SKM-1 treated with dmso at 0.1 percent for 144 hours (cell line): ENCODE data around the gene TAF15.

ENCODE experiments used
- DNase-seq: peaks from one replicate; lab custom pipeline; 2025; ENCODE audit not compliant: unreplicated experiment; lab: John Stamatoyannopoulos, UW

TAF15 gene

DNA sequence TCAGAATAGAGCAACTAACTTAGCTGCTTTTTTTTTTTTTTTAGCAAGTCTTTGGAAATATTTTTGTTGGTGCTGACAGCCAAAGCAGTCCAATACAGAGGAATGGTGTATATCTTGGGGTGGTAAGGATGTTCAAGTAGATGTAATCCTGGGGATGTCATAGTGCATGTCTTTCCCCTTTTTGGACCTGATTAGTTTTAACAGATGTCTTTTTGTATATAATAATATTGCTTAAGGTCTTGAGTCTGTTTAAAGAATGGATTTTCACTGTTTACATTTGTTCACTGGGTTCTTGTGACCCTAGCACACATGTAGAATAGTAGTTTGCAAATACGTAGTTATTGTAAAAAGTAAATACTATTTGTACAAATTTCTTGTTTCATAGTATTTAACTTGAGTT, 7.9 kb downstream of the TAF15 start:
- DNase-seq = no peak

DNA sequence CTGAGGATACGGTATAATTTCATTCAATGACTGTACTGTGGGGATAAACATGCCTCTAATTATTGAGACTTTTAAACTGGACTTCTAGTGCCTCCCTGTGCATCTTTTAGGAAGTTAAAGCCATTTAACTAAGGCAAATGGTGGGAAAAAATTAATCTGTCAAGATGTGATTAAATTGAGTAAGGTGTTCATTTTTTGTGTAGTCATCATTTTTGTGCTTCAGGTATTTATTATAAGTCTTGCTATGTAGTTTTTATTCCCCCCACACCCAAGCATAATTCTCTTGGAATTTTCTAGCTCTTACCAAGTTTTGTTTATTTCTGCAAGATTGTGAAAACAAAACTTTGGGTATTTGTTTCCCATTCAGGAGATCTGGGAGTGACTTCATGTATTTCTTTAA, 10.2 kb downstream of the TAF15 start:
- DNase-seq = no peak

DNA sequence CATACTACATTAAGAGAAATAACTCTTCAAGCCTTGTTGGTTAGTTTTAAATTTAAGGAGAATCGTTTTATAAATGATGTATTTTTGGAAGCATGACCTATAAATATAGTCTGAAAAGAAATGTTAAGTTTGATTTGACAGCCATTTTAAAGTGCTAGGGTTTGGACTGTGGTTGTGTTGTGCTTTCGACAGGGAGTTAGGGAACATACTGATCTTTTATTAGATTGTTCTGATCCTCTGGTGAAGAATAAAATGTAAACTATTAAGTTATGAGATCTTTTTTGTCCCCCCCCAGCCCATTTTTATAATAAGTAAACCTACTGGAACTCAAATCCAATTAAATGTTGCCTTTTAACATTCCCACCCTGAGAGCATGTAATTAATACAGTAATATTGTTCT, 12.0 kb downstream of the TAF15 start:
- DNase-seq = no peak

DNA sequence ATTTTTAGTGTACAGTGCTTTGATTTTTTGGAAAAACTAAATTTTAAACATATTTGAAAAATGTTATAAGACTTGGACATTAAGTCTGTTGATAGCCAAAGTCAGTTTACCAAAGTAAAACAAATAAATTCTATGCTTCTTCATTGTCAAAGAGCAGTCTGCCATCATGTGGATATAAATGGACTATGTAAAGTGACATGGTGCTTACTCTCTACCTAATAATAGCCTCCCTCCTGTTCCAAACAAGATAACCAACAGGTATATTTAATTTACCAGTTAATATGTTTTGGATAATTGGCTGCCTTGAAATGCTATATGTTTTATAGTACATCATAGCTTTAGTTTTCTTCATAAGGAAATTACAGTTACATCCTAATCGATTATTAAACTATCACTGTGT, 15.9 kb downstream of the TAF15 start:
- DNase-seq = no peak

DNA sequence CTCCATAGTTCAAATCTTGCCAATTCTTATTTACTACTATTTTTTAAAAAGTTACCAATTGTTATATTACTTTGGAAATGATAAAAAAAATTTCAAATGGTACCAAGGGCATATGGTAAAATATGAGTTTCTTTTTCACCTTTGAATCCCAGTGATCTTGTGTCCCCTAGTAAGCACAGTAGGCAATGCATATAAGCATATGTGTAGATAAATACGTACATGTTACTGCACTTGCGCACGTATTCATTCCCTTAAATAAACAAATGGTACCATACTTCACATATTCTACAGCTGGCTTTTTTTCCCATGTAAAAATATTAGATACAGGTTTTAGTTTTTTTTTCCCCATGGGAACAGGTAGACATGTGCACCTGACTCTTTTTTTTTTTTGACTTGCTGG, 31.8 kb downstream of the TAF15 start:
- no peak for DNase-seq

DNA sequence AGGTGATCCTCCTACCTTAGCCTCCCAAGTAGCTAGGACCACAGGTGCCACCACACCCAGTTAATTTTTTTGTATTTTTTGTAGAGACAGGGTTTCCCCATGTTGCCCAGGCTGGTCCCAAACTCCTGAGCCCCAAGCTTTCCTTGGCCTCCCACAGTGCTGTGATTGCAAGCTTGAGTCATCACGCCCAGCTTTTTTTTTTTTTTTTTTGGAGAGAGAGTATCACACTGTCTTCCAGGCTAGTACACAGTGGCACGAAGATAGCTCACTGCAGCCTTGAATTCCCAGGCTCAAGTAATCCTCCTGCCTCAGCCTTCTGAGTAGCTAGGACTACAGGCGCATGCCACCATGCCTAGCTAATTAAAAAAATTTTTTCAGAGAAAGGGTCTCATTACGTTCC, 32.2 kb downstream of the TAF15 start:
- no peak for DNase-seq

DNA sequence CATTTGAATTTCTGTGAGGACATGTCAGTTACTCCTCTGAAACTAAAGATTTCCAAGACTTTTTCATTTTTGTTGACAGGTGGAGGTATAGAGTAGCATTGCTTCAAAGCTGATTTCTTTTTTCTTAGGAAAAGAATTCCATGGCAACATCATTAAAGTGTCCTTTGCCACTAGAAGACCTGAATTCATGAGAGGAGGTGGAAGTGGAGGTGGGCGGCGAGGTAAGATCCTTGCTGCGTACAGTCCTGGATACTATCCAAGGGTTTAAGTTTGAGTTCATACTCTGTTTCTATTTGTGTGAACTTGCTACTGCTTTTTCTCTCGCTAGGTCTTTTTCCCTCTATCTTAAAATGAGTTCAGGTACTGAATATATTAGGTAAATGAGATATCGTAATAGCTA, 33.0 kb downstream of the TAF15 start:
- no peak for DNase-seq

DNA sequence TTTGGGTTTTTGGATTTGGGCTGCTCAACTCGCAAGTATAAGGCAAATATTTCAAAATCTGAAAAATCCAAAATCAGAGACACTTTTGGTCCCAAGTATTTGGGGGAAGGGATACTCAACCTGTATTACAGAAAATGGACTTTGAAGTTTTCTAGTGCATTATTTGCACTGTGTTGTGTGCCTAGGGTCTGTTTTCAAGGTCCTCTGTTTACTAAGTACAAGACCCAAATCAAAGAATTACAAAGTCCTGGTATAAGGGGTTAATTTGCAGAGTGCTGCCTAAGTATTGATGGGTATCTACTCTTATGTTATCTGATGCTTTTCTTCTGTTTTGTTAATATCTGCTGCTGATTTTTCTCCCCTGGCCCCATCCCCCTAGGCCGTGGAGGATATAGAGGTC, 34.4 kb downstream of the TAF15 start:
- DNase-seq = no peak

DNA sequence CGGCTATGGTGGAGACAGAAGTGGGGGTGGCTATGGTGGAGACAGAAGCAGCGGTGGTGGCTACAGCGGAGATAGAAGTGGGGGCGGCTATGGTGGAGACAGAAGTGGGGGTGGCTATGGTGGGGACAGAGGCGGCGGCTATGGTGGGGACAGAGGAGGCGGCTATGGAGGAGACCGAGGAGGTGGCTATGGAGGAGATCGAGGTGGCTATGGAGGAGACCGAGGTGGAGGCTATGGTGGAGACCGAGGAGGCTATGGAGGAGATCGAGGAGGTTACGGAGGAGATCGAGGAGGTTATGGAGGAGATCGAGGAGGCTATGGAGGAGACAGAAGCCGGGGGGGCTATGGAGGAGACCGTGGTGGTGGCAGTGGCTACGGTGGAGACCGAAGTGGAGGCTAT, 35.3 kb downstream of the TAF15 start:
- no peak for DNase-seq

DNA sequence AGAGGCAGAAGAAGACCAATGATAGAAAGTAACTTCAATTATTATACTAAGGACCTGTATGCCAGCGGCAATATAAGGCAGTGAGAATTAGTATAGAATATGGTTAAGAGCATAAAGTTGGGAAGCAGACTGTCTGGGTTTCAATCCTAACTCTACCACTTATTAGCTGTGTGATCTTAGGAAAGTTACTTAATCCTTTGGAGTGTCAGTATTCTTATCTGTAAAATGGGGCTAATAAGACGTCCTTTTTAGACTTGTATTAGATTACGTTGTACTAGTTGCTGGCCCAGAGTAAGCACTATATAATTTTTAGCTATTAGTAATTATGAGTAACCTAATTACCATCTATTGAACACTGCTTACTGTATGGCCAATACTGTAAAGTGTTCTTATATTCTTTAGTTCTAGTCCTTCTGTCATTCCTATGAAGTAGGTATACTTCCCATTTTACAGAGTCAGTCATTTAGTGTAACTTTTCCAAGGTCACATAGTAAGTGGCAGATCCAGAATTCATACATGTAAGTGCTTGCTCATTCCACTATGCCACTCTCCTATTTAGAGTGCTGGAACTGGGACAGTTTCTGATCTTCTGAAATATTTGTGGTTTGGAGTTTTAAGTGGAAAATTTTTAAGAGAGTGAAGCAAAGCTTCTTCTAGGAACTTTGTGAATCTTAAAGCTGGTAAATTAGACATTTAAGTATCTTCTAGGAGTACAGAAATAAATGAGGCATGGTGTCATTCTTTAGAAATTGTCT, 36.9 kb downstream of the TAF15 start:
- DNase-seq = no peak

DNA sequence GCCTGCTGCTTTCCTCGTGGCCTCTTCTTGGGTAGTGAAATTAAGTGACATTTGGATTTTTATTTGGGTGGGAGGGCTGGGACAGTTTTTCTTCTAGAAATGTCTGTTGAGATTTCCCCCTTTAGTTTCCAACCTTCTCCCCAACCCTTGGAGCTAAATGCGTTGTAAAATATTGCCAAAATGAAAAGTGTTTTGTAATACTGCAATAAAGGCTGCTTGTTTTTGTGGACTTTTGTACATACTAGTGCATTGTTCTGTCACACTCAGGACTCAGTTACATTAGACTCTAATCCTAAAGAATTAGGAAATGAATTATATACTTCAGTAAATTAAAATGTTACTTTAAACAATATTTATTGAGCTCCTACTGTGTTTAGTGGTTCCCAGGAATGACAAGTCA, 37.7 kb downstream of the TAF15 start:
- no peak for DNase-seq

DNA sequence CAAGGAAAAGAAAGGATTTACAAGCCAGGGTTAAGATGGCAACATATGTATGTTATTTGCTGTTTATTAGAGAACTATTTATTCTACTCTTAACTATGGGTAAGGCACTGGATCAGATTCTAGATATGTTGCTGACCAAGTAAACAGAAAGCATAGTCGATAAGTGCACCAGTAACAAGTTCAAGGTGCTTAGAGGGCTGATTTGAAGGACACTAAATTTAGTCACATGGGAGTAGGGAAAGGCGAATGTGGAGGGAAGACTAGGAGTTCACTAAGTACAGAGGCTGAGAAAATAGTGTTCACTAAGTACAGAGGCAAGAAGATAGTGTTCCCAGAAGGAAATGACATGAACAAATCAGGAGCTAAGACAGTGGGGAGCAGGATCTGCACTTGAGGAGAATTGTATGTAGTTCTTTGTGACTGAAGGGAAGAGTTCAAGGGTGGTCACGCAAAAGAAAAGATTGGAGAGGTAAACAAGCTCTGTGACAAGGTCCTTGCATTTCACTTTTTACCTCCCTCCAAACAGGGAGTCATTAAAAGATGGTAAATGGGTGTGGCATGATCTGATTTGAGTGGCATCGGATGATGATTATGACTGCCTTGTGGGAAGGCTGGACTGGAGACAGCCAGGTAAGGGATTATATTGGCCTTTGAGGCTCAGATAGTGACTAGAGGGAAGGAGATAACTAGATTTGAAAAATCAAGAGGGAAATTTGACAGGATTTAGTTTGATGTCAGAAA, 38.5 kb downstream of the TAF15 start:
- no peak for DNase-seq

DNA sequence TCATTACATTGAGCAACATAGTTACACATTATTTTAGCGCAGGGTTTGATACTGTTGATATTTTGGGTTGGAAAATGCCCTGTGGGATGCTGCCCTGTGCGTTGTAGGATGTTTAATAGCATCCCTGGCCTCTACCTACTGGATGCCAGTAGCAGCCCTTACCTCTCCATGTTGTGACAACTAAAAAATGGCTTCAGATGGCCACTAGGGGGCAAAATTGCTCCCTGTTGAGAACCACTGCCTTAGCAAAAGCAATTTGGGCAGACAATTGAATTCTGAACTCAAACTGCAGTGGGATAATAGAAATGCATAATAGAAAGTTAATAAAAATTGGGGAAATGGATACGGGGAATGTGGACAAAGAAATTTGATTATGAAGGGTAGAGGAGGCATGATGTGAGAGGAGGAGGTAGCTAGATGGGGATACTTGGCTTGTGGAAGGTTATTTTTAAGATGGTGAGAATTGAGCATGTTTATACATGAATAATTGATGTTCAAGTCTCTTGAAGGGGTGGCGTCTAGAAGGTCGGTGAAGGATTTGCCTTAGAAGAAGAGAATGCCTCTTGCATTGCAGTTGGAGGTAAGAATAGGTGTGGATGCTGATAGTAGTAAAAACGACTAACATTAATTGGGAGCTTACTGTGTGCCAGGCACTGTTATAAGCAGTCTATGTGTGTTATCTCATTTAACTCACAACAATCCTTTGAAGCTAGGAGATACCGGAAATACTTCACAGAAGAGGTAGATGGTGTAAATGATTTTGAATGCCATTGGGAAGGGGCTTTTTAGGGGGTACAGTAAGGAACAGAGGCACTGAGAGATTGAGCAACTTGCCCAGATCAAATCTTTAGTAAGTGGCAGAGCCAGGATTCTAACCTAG, 40.4 kb downstream of the TAF15 start:
- peak; percentile 56 for DNase-seq

DNA sequence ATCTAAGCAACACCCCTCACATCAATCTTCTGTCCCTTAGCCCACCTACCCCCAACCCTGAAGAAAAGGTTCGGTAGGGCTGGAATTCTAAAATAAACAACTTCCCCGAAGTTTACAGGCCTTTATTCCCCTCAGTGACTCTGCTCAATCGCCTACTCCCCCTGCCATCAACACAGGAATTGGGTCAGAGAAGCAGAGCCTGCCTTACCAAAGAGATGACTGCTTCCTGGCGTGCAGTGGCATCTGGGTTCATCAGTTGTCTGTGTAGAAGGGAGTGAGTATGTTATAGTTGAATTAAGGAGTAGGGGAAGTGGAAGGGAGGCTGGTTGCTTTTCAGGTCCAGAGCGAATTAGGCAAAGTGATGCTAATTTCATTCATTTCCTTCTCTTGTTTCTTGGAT, 46.7 kb downstream of the TAF15 start:
- DNase-seq = no peak

DNA sequence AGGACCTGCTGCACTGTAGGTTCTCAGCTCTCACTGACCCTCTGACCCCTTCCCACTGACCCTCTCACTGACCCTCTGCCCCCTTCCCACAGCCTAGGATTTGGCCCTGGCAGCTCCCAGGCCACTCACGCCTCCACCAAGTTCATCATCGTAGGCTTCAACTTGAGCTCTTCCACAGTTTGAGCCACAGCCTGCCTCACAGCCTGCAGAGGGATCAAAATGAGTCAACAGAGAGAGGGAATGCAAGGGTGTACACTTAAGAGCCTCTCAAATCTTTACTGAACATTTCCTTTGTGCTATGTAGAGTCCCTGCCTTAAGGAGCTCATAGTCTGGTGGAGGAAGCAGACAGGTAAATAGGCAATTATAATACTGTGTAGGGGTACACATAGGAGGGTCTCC, 47.3 kb downstream of the TAF15 start:
- no peak for DNase-seq

DNA sequence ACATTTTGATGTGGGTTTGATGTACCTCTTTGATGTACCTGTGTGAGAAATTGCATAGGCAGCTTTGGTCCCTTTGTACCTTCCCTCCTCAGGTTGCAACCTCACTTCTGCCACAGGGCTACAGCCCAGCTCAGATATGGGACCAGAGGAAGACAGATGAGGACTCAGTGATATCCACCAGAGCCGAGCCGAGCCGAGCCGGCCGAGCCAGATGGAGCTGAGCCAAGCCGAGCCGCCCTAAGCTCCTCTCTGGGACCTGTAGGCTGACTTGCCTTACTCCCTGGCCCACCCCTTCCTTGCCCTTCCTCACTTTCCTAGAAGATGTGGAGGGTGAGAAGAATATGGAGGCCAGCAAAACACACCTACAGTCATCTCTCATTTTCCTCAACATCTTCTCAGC, 55.6 kb downstream of the TAF15 start:
- DNase-seq = no peak

DNA sequence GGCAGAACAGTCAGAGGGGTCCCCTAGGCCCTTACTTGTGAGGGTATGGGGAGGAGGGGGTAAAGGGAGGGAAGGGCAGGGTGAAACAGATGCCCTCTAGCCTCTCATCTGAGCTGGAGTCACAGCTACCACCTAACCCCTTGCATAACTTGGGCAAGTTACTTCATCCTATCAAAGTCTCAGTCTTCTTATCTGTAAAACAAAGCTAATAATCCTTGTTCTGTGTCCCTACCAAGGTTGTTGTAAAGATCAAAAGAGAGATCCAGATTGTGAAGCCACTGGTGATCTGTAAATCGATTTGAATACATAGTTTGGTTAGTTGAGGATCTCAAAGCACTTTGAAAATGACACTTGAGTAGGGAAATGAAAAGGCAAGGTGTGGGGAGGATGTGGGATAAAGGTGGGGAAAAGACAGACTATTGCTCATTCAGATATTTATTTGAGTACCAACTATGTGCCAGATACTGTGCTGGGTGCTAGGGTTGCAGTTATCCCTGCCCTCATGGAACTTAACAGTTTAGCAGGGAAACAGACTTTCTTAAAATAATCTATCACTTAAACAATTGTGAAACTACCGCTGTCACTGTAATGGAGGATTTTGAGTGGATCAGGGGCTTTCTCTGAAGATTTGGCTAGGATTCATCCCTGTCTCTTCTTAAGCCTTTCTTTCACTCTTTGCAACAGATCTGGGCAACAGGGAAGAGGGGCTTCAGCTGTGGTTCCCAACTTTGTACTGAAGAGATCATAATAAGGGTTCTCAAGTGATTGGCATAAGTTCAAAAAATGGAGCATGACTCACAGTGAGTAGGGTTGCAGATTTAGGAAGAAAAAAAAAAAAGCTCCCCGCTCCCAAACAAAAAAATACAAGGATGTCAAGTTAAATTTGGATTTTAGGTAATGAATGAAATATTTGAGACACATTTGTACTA, 56.4 kb downstream of the TAF15 start:
- no peak for DNase-seq

DNA sequence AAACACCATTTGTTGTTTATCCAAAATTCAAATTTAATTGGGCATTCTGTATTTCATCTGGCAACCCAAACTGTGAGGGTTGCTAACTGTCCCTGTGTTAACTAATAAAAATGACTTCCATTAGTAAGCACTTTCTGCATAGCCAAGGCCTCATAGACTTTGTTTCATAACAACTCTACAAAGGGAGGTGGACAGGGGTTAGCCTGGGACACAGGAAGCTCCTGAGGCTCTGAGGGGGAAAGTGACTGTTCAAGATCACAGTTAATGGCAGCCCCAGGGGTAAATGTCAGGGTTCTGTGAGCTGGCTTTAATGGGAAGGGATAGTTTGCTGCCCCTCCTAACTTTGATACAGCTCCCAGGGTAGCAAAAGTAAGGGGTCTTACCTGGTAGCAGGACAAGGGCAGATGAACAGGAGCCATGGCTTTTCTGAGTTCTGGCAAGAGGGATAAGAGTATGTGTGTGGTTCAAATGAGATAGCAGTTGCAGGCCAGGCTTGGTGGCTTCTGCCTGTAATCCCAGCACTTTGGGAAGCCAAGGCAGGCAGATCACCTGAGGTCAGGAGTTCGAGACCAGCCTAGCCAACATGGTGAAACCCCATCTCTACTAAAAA, 57.2 kb downstream of the TAF15 start:
- peak; percentile 51 for DNase-seq

DNA sequence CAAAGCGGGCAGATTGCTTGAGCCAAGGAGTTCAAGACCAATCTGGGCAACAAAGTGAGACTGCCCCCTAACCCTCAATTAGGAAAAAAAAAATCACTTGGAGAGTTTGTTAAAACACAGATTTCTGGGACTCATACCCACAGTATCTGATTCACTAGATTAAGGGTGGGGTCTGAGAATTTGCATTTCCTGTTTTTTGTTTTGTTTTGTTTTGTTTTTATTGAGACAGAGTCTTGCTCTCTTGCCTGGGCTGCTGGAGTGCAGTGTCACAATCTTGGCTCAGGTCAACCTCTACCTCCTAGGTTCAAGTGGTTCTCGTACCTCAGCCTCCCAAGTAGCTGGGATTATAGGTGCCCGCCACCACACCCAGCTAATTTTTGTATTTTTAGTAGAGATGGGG, 58.3 kb downstream of the TAF15 start:
- no peak for DNase-seq

DNA sequence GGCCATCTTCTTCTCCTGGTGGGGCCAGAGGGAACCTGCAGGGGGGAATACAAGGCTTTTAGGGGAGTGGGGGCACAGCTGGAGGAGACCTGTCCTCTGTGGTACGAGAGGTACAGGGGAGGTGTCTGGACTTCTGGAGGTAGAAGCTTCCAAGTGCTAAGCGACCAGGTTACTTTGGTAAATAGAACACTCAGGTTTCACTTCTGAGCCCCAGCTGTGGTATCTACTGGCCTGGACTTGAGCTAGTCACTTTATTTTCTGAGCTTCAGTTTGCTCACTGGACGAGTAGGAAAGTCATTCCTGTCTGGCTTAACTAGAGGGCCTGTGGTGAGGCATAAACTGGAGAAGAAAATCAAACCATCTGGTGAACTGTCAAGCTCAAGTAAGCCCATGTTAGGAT, 59.5 kb downstream of the TAF15 start, which contains the start of gene HEATR9:
HEATR9 (minus strand) TSS at position 155 of the 400 bp plus-strand sequence; CDS start at position 6, 149 bp downstream.
- DNase-seq = no peak
